ENCODE results near the gene WDR36. TPM values are rescaled to one million over a fixed set of nuclear protein-coding genes. Genes with fewer than 3 reads are reported as not detected.

Gene WDR36
- total and polyA plus RNA-seq, 10 of the 15 experiments (the other 5 are each of a cell fraction or from before 2014, with no cell fraction given) = 13.3 to 61.8 (median 47.0) TPM

DNA sequence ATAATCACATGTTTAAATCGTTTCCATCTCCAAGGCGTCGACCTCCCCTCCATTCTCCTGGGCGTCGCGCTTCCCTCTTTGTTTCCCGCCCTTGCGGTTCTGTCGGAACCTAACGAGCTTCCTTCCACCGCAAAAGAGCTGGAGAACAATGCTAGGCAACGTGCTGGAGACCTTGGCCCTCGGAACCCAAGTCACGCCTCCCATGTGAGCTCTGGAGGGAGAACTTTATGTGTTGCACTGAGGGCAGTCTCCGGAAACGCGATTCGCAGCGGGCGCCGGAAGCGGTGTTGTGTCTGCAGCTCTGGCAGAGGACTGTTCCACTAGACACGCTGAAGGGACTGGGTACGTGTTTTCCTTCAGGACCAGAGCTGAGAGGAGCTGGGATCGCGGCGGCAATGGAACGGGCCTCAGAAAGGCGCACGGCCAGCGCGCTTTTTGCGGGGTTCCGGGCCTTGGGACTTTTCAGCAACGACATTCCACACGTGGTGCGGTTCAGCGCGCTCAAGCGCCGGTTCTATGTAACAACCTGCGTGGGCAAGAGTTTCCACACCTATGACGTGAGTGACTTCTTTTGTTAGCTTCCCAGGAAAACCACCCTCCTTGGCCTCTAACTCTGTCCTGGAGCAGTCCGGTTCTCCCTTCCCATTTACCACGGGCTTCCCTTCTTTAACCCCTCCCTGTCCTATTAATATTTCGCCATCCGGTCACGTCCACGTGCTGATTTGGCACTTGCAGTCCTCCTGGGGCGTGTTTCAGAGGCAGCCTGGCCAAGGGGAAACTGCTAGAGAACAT lies at the start of gene WDR36 (continued):
- TF ChIP-seq, protein P1, sequence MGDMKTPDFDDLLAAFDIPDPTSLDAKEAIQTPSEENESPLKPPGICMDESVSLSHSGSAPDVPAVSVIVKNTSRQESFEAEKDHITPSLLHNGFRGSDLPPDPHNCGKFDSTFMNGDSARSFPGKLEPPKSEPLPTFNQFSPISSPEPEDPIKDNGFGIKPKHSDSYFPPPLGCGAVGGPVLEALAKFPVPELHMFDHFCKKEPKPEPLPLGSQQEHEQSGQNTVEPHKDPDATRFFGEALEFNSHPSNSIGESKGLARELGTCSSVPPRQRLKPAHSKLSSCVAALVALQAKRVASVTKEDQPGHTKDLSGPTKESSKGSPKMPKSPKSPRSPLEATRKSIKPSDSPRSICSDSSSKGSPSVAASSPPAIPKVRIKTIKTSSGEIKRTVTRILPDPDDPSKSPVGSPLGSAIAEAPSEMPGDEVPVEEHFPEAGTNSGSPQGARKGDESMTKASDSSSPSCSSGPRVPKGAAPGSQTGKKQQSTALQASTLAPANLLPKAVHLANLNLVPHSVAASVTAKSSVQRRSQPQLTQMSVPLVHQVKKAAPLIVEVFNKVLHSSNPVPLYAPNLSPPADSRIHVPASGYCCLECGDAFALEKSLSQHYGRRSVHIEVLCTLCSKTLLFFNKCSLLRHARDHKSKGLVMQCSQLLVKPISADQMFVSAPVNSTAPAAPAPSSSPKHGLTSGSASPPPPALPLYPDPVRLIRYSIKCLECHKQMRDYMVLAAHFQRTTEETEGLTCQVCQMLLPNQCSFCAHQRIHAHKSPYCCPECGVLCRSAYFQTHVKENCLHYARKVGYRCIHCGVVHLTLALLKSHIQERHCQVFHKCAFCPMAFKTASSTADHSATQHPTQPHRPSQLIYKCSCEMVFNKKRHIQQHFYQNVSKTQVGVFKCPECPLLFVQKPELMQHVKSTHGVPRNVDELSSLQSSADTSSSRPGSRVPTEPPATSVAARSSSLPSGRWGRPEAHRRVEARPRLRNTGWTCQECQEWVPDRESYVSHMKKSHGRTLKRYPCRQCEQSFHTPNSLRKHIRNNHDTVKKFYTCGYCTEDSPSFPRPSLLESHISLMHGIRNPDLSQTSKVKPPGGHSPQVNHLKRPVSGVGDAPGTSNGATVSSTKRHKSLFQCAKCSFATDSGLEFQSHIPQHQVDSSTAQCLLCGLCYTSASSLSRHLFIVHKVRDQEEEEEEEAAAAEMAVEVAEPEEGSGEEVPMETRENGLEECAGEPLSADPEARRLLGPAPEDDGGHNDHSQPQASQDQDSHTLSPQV (IDR thresholded peaks at IDR 0.05) = no peak
- TF ChIP-seq ZNF207 (IDR thresholded peaks at IDR 0.05; ENCODE audit: borderline replicate concordance) (peak; percentile 88; the same call in 1 of the 2 replicates), WRNIP1 (IDR thresholded peaks at IDR 0.05; ENCODE audit: borderline replicate concordance, low read depth, low read length) (peak; percentile 97; the same call in 1 of the 2 replicates), PML (IDR thresholded peaks at IDR 0.05; ENCODE audit: low read length) (peak; percentile 96), MYB (IDR thresholded peaks at IDR 0.05; ENCODE audit: borderline replicate concordance, low read depth, low read length) (no peak), ESRRA (IDR thresholded peaks at IDR 0.05; ENCODE audit: low read length) (peak; percentile 55), SUPT20H (IDR thresholded peaks at IDR 0.05; ENCODE audit: borderline replicate concordance, control insufficient read depth, low read depth, low read length) (no peak), HDAC6 (IDR thresholded peaks at IDR 0.05; ENCODE audit: unreplicated experiment) (no peak), MTA3 (IDR thresholded peaks at IDR 0.05; ENCODE audit: borderline replicate concordance, low read length) (no peak), BRCA1 (IDR thresholded peaks at IDR 0.05; ENCODE audit: low read depth, low read length) (no peak), IRF4 (IDR thresholded peaks at IDR 0.05; ENCODE audit: low read depth, low read length) (peak; percentile 80)
- TF ChIP-seq, protein P2, sequence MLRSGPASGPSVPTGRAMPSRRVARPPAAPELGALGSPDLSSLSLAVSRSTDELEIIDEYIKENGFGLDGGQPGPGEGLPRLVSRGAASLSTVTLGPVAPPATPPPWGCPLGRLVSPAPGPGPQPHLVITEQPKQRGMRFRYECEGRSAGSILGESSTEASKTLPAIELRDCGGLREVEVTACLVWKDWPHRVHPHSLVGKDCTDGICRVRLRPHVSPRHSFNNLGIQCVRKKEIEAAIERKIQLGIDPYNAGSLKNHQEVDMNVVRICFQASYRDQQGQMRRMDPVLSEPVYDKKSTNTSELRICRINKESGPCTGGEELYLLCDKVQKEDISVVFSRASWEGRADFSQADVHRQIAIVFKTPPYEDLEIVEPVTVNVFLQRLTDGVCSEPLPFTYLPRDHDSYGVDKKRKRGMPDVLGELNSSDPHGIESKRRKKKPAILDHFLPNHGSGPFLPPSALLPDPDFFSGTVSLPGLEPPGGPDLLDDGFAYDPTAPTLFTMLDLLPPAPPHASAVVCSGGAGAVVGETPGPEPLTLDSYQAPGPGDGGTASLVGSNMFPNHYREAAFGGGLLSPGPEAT (IDR thresholded peaks at IDR 0.05; ENCODE audit: low read depth) = peak; percentile 96

All from GM12878 (cell line).